HepG2 (cell line): ENCODE results near the gene EI24. TPM values are rescaled to one million over a fixed set of nuclear protein-coding genes. Genes with fewer than 3 reads are reported as not detected.

ENCODE experiments used
- ARID5B ChIP-seq: IDR thresholded peaks from 2 replicates; pipeline ENCODE4 v1.4.0; 2020; ENCODE audit warnings: mild to moderate bottlenecking, missing genetic modification reagents
- ATM ChIP-seq: fragments of 450-650 bp; IDR thresholded peaks from 2 replicates; pipeline ENCODE4 v1.7.1; 2017; ENCODE audit warnings: mild to moderate bottlenecking, borderline replicate concordance
- CCAR2 ChIP-seq: fragments of 200-400 bp; formaldehyde crosslinking; optimal IDR thresholded peaks from 2 replicates; pipeline ENCODE3; 2018; ENCODE audit warnings: low read depth, mild to moderate bottlenecking, low read length, moderate library complexity
- CENPX ChIP-seq: sonication (generic); formaldehyde crosslinking; IDR thresholded peaks from 2 replicates; pipeline ENCODE4 v1.9.0; 2021; ENCODE audit warnings: mild to moderate bottlenecking, missing genetic modification reagents, moderate library complexity
- E2F5 ChIP-seq: sonication (generic); formaldehyde crosslinking; conservative IDR thresholded peaks from 2 replicates; pipeline ENCODE4 v1.4.0; 2020; ENCODE audit warnings: missing genetic modification reagents
- EEA1 ChIP-seq: sonication (generic); formaldehyde crosslinking; IDR thresholded peaks from 2 replicates; pipeline ENCODE4 v1.5.1; 2020; ENCODE audit warnings: mild to moderate bottlenecking, missing genetic modification reagents, borderline replicate concordance
- GATAD1 ChIP-seq: IDR thresholded peaks from 2 replicates; pipeline ENCODE4 v1.6.1; 2016; ENCODE audit warnings: missing genetic modification reagents, missing compliant biosample characterization
- HOXD1 ChIP-seq: sonication (generic); formaldehyde crosslinking; IDR thresholded peaks from 2 replicates; pipeline ENCODE4 v1.5.0; 2020; ENCODE audit warnings: missing genetic modification reagents
- ISX ChIP-seq: sonication (generic); formaldehyde crosslinking; conservative IDR thresholded peaks from 2 replicates; pipeline ENCODE4 v1.5.0; 2020; ENCODE audit warnings: missing genetic modification reagents
- JUN ChIP-seq: sonication (generic); formaldehyde crosslinking; IDR thresholded peaks from 2 replicates; pipeline ENCODE4 v1.4.0; 2020; ENCODE audit warnings: mild to moderate bottlenecking, missing genetic modification reagents
- KDM5A ChIP-seq: fragments of 200-600 bp; sonication (generic); IDR thresholded peaks from 2 replicates; pipeline ENCODE4 v1.7.0; 2018; ENCODE audit warnings: antibody characterized with exemption, mild to moderate bottlenecking, low read length, borderline replicate concordance
- MATR3 ChIP-seq: sonication (generic); formaldehyde crosslinking; IDR thresholded peaks from 2 replicates; pipeline ENCODE4 v1.4.0; 2020; ENCODE audit warnings: missing genetic modification reagents
- POGZ ChIP-seq: sonication (generic); formaldehyde crosslinking; IDR thresholded peaks from 2 replicates; pipeline ENCODE4 v1.4.0; 2020; ENCODE audit warnings: mild to moderate bottlenecking, missing genetic modification reagents
- SMC3 ChIP-seq: IDR thresholded peaks from 2 replicates; pipeline ENCODE4 v1.6.1; 2011; ENCODE audit warnings: low read length, improper control_type of control experiment
- SNAI1 ChIP-seq: sonication (generic); formaldehyde crosslinking; IDR thresholded peaks from 2 replicates; pipeline ENCODE4 v1.5.0; 2020; ENCODE audit warnings: mild to moderate bottlenecking, missing genetic modification reagents, borderline replicate concordance
- ZNF180 ChIP-seq: sonication (generic); formaldehyde crosslinking; IDR thresholded peaks from 2 replicates; pipeline ENCODE4 v1.4.0; 2020; ENCODE audit warnings: low read depth, missing genetic modification reagents, borderline replicate concordance
- ZNF264 ChIP-seq: sonication (generic); formaldehyde crosslinking; IDR thresholded peaks from 2 replicates; pipeline ENCODE4 v1.4.0; 2020; ENCODE audit warnings: missing genetic modification reagents
- ZNF292 ChIP-seq: sonication (generic); formaldehyde crosslinking; IDR thresholded peaks from 2 replicates; pipeline ENCODE4 v1.8.1; 2022; ENCODE audit warnings: mild to moderate bottlenecking, low read depth, missing genetic modification reagents, borderline replicate concordance
- ZNF333 ChIP-seq: sonication (generic); formaldehyde crosslinking; IDR thresholded peaks from 2 replicates; pipeline ENCODE4 v1.4.0; 2020; ENCODE audit warnings: mild to moderate bottlenecking, missing genetic modification reagents, borderline replicate concordance
- ZNF382 ChIP-seq: sonication (generic); formaldehyde crosslinking; IDR thresholded peaks from 2 replicates; pipeline ENCODE4 v1.5.0; 2020; ENCODE audit warnings: missing genetic modification reagents, mild to moderate bottlenecking, borderline replicate concordance
- ZNF616 ChIP-seq: sonication (generic); formaldehyde crosslinking; IDR thresholded peaks from 2 replicates; pipeline ENCODE4 v1.5.0; 2020; ENCODE audit warnings: low read depth, mild to moderate bottlenecking, missing genetic modification reagents
- ZNF678 ChIP-seq: sonication (generic); formaldehyde crosslinking; IDR thresholded peaks from 2 replicates; pipeline ENCODE4 v1.4.0; 2020; ENCODE audit warnings: mild to moderate bottlenecking, missing genetic modification reagents
- ZNF746 ChIP-seq: sonication (generic); formaldehyde crosslinking; IDR thresholded peaks from 2 replicates; pipeline ENCODE4 v1.8.0; 2022; ENCODE audit warnings: mild to moderate bottlenecking, missing genetic modification reagents
- ZNF75D ChIP-seq: sonication (generic); formaldehyde crosslinking; IDR thresholded peaks from 2 replicates; pipeline ENCODE4 v1.8.1; 2023; ENCODE audit warnings: missing genetic modification reagents, mild to moderate bottlenecking, borderline replicate concordance
- ZSCAN20 ChIP-seq: sonication (generic); formaldehyde crosslinking; IDR thresholded peaks from 2 replicates; pipeline ENCODE4 v1.4.0; 2020; ENCODE audit warnings: missing genetic modification reagents, mild to moderate bottlenecking, borderline replicate concordance
- polyA plus RNA-seq, 8 experiments: library from polyadenylated mRNA; depleted of rRNA in 3 of 8; stranded (reverse) in 7 of 8; unstranded in 1 of 8; fragments of >200 nt; fragmentation: Illumina TruSeq in 4 of 8; extraction: Trizol in 4 of 8; gene quantifications; 2 replicates each; pipeline versions ENCODE4 v1.2.1 to v1.2.3, GENCODE V29; 2011 to 2016; ENCODE audit warnings: low read depth in 4 of 8, missing spikeins in 1 of 8, mixed read lengths in 1 of 8; ENCODE audit not compliant: insufficient read depth in 1 of 8
- total RNA-seq, 5 experiments: library from RNA; depleted of rRNA; stranded (reverse); fragments of >200 nt; fragmentation: Illumina TruSeq; extraction: Trizol; gene quantifications; 2 replicates each; pipeline ENCODE4 v1.2.3, GENCODE V29; 2016; ENCODE audit warnings: low read depth in 1 of 5
- TF ChIP-seq, protein P1 (sequence below): IDR thresholded peaks from 2 replicates; pipeline ENCODE4 v1.6.1; 2016; ENCODE audit warnings: control low read depth

Gene EI24
- total and polyA plus RNA-seq, 2 of the 13 experiments (the other 11 are each of a cell fraction or from before 2014, with no cell fraction given): 84.7 to 126 TPM

- TF ChIP-seq ZNF292 (CRISPR knock-in tag) (0 out of 2 replicates have a peak, but pooled peaks have one; percentile 52), CCAR2 (no peak), GATAD1 (peak; percentile 31; the same call in 1 of the 2 replicates), ZNF264 (CRISPR knock-in tag) (no peak), ZNF616 (CRISPR knock-in tag) (0 out of 2 replicates have a peak, but pooled peaks have one; percentile 15), ZNF746 (CRISPR knock-in tag) (peak; percentile 51; the same call in 1 of the 2 replicates), ZNF382 (CRISPR knock-in tag) (no peak), SNAI1 (CRISPR knock-in tag) (no peak), ZNF333 (CRISPR knock-in tag) (no peak), ZSCAN20 (no peak), SMC3 (no peak), ZNF75D (no peak), KDM5A (0 out of 2 replicates have a peak, but pooled peaks have one; percentile 44), EEA1 (no peak), ZNF678 (CRISPR knock-in tag) (no peak), ISX (CRISPR knock-in tag) (no peak), ATM (no peak), ZNF180 (no peak), ARID5B (peak; percentile 25; the same call in 1 of the 2 replicates), MATR3 (CRISPR knock-in tag) (no peak), CENPX (CRISPR knock-in tag) (no peak), E2F5 (CRISPR knock-in tag) (no peak), POGZ (no peak), HOXD1 (no peak), JUN (CRISPR knock-in tag) (no peak)
- TF ChIP-seq, protein P1, sequence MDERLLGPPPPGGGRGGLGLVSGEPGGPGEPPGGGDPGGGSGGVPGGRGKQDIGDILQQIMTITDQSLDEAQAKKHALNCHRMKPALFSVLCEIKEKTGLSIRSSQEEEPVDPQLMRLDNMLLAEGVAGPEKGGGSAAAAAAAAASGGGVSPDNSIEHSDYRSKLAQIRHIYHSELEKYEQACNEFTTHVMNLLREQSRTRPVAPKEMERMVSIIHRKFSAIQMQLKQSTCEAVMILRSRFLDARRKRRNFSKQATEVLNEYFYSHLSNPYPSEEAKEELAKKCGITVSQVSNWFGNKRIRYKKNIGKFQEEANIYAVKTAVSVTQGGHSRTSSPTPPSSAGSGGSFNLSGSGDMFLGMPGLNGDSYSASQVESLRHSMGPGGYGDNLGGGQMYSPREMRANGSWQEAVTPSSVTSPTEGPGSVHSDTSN (CRISPR knock-in tag): no peak
Measured at GRCh38 chr11:125593114-125593820, 24.0 kb downstream of the EI24 start (continued).
